Erythroblast (primary cell): ENCODE results near the gene DOHH.

Experiments
- GATA1 ChIP-seq: IDR thresholded peaks from 2 replicates; pipeline ENCODE4 v1.6.1; 2011; ENCODE audit warnings: low read depth, mild to moderate bottlenecking, control low read depth, low read length, moderate library complexity
- POLR2A ChIP-seq: IDR thresholded peaks from 2 replicates; pipeline ENCODE4 v1.6.1; 2011; ENCODE audit warnings: mild to moderate bottlenecking, low read length

DNA sequence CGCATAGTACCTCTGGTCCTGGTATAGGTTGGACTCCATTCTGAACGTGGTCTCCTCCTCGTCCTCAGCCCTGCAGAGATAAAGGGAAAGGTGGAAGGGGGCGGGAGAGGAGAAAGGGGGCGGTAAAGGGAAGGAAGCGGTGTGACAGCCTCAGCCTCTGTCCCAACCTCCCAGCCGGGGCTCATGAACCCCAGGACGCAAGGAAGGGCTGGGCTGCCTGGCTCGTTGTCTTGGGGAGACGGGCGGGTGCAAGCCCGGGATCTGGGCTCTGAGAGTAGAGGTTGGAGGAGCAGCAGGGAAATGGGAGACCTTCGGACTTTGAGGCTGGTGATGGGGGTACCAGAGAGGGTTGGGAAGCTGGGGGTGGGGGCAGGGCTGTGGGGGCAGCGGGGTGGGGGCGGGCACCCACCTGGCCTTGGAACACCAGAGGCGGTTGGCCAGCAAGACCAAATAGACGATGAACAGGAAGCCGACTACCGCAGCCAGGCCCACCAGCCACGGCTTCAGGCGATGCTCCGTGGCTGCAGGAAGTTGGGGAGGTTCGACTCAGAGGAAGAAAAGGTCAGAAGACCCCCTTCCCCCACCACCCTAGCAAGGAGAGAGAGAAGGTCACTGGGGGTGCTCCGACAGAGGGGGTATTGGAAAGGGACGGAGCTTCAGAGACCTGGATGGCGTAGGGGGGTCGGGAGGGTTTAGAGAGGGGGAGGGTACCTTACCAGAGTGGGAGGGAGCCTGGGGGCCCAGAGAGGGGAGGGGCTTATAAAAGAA, 21.9 kb downstream of the DOHH start:
- TF ChIP-seq POLR2A (no peak), GATA1 (no peak)
